CD4-positive, alpha-beta memory T cell (primary cell): ENCODE data around the gene PLD5. TPM values are rescaled to one million over a fixed set of nuclear protein-coding genes. Genes with fewer than 3 reads are reported as not detected.
A peak's percentile ranks its signal among the peaks of the same experiment; 100 is the strongest.

Experiments
- CTCF ChIA-PET: fragments of 350-600 bp; sonication (Branson Sonifier 250); formaldehyde crosslinking; loops from one replicate; lab custom pipeline; 2021; ENCODE audit warnings: inconsistent platforms; ENCODE audit not compliant: partially characterized antibody; lab: Charles Lee
- POLR2A ChIA-PET: fragments of 350-600 bp; sonication (Branson Sonifier 250); formaldehyde crosslinking; loops from one replicate; lab custom pipeline; 2021; ENCODE audit not compliant: partially characterized antibody; lab: Charles Lee
- DNase-seq, 5 donors: peaks; one replicate each; pipeline versions ENCODE4 v3.0.0 to v3.0.0-alpha.2; 2020 to 2022; ENCODE audit warnings: mixed read lengths in 1 of 5
- H3K27ac ChIP-seq: one replicate; pipeline ENCODE4 v1.7.0; 2013; ENCODE audit warnings: low read depth, low read length
- H3K27me3 ChIP-seq: 2 replicates; pipeline ENCODE4 v1.7.0; 2013; ENCODE audit warnings: mild to moderate bottlenecking, low read length, moderate library complexity; ENCODE audit not compliant: insufficient read depth
- H3K36me3 ChIP-seq: 2 replicates; pipeline ENCODE4 v1.7.0; 2013; ENCODE audit warnings: mild to moderate bottlenecking, low read length, moderate library complexity; ENCODE audit not compliant: insufficient read depth
- H3K4me1 ChIP-seq: 2 replicates; pipeline ENCODE4 v1.7.0; 2013; ENCODE audit warnings: mild to moderate bottlenecking, low read length, moderate library complexity; ENCODE audit not compliant: insufficient read depth
- H3K4me3 ChIP-seq, 2 donors: one replicate each; pipeline ENCODE4 v1.7.0; 2013; ENCODE audit warnings: low read length in 2 of 2, mild to moderate bottlenecking in 1 of 2
- H3K9me3 ChIP-seq, 2 donors: one replicate each; pipeline ENCODE4 v1.7.0; 2013; ENCODE audit warnings: low read length in 2 of 2, control low read depth in 1 of 2; ENCODE audit not compliant: control insufficient read depth in 1 of 2
- H3K27ac Mint-ChIP-seq, 7 donors: one replicate each; pipeline ENCODE4 v1.8.0; 2020 to 2021; ENCODE audit warnings: mixed read lengths in 7 of 7, mild to moderate bottlenecking in 6 of 7, inconsistent platforms in 3 of 7, moderate library complexity in 3 of 7
- H3K27me3 Mint-ChIP-seq, 2 donors: one replicate each; pipeline ENCODE4 v1.8.0; 2020 to 2021; ENCODE audit warnings: mixed read lengths in 2 of 2
- H3K36me3 Mint-ChIP-seq, 2 donors: one replicate each; pipeline ENCODE4 v1.8.0; 2020 to 2021; ENCODE audit warnings: mixed read lengths in 2 of 2, inconsistent platforms in 1 of 2, mild to moderate bottlenecking in 1 of 2
- H3K4me1 Mint-ChIP-seq, 4 donors: one replicate each; pipeline ENCODE4 v1.8.0; 2020 to 2021; ENCODE audit warnings: mixed read lengths in 4 of 4, mild to moderate bottlenecking in 1 of 4
- H3K4me3 Mint-ChIP-seq, 8 donors: one replicate each; pipeline ENCODE4 v1.8.0; 2020 to 2021; ENCODE audit warnings: mixed read lengths in 8 of 8, mild to moderate bottlenecking in 7 of 8, moderate library complexity in 6 of 8, inconsistent platforms in 3 of 8
- H3K9me3 Mint-ChIP-seq, 8 donors: one replicate each; pipeline ENCODE4 v1.8.0; 2020 to 2021; ENCODE audit warnings: mixed read lengths in 8 of 8, mild to moderate bottlenecking in 5 of 8, inconsistent platforms in 3 of 8, moderate library complexity in 1 of 8
- intact Hi-C: fragments of 100-400 bp; cut with micrococcal nuclease; formaldehyde crosslinking; loops from one replicate; pipeline ENCODE4 v1.15.1; 2023
- polyA plus RNA-seq, 2 donors: library from polyadenylated mRNA; unstranded; fragments of 300-500 nt; fragmentation: Illumina TruSeq; gene quantifications; one replicate each; pipeline ENCODE4 v1.2.3, GENCODE V29; 2021
- total RNA-seq, 2 experiments: library from RNA; stranded (reverse); gene quantifications; one replicate each; pipeline ENCODE4 v1.2.3, GENCODE V29; 2021

The PLD5 gene
- total and polyA plus RNA-seq, 4 experiments from 2014 or later: not detected

DNA sequence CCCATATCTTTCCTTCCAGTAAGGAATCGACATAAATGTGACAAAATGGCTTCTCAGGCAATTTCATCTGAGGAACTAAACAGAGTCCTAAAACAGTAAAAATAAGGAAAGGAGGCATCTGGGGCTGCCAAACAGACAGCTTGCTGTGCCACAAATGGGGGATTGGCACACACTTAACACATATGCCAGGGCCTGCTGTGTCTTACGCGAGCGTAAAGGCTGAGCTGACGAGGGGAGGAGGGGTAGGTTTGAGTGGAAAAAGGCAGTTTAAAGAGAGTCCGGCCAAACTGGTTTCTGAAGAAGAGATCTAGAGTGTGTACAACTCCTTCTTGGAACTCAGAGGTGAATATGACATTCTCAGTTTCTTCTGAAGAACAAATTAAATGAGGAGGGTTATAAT, 281.5 kb downstream of the PLD5 start:
- H3K9me3 ChIP-seq: no peaks in the 10 kb centered on the region
- no peaks in the 10 kb centered on the region for H3K36me3 ChIP-seq
- H3K27ac ChIP-seq: no peak overlapping the region
- no peak for DNase-seq
- ChIA-PET CTCF (no interaction called here), POLR2A (no interaction called here)
- Mint-ChIP-seq H3K36me3 (no peaks in the 10 kb centered on the region), H3K9me3 (peaks cover 0 to 3% (median 0%) of the 10 kb centered on the region in 8 donors), H3K27ac (no peak overlapping the region), H3K4me3 (peak overlapping the region in 1 of 8 donors; percentile 18), H3K4me1 (peaks cover 0 to 1% (median under 1%) of the 10 kb centered on the region in 4 donors), H3K27me3 (no peaks in the 10 kb centered on the region)
- H3K4me3 ChIP-seq: no peak overlapping the region
- H3K4me1 ChIP-seq: no peaks in the 10 kb centered on the region
- H3K27me3 ChIP-seq: no peaks in the 10 kb centered on the region
- intact Hi-C loops: no loop called here

DNA sequence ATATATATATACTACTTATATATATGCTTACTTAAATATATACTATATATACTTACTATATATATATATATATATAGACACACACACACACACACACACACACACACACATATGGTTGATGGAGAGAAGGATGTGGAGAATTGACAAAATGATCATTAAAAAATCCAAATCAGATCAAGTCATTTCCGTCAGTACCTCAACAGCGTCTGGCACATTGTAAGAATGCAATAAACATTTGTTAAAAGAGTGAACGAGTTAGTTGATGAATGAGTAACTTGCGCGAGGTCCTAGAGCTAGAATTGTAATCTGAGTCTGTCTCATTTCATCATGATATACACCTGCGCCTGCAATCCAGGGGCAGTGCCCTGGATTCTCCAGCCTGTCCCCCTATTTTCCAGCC, 282.6 kb downstream of the PLD5 start:
- POLR2A ChIA-PET: no interaction called here
- no peaks in the 10 kb centered on the region for H3K36me3 Mint-ChIP-seq

DNA sequence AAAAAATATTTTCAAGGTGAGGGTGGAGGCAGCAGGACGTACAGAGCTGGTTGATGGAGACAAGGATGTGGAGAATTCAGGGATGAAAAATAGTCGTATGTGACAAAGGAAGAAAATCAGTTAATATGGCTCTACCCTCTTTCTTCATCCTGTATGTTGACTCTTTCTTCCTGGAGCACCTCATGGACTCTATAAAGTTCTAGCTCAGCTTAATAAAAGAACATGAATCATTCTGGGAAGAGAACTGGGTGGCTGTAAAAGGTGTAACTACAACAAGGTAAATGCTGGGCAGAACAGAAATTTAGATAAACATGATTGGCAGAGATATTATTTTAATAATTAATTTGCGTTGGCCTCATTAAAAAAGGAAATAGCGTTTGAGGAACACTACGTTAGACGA, 283.8 kb downstream of the PLD5 start:
- Histone ChIP-seq H3K36me3 (no peaks in the 10 kb centered on the region), H3K27me3 (no peaks in the 10 kb centered on the region), H3K27ac (no peak overlapping the region), H3K4me1 (no peaks in the 10 kb centered on the region), H3K4me3 (no peak overlapping the region), H3K9me3 (no peaks in the 10 kb centered on the region)
- Mint-ChIP-seq H3K4me1 (peaks cover 0 to 1% (median under 1%) of the 10 kb centered on the region in 4 donors), H3K36me3 (no peaks in the 10 kb centered on the region), H3K27me3 (no peaks in the 10 kb centered on the region), H3K9me3 (peaks cover 0 to 9% (median 0%) of the 10 kb centered on the region in 8 donors), H3K27ac (no peak overlapping the region), H3K4me3 (no peak overlapping the region)
- intact Hi-C loops: no loop called here
- ChIA-PET CTCF (no interaction called here), POLR2A (no interaction called here)
- DNase-seq: no peak

More for the DNA sequence above, 282.6 kb downstream of the PLD5 start:
- peaks cover 0 to 8% (median 0%) of the 10 kb centered on the region in 8 donors for H3K9me3 Mint-ChIP-seq
- CTCF ChIA-PET: no interaction called here
- H3K27me3 ChIP-seq: no peaks in the 10 kb centered on the region
- H3K4me3 ChIP-seq: no peak overlapping the region
- no peak overlapping the region for H3K27ac Mint-ChIP-seq
- H3K27me3 Mint-ChIP-seq: no peaks in the 10 kb centered on the region
- no peaks in the 10 kb centered on the region for H3K9me3 ChIP-seq
- DNase-seq: no peak
- intact Hi-C loops: no loop called here
- no peak overlapping the region for H3K27ac ChIP-seq
- H3K4me1 Mint-ChIP-seq: peaks cover 0 to 1% (median under 1%) of the 10 kb centered on the region in 4 donors
- H3K4me3 Mint-ChIP-seq: no peak overlapping the region
- no peaks in the 10 kb centered on the region for H3K4me1 ChIP-seq
- H3K36me3 ChIP-seq: no peaks in the 10 kb centered on the region

DNA sequence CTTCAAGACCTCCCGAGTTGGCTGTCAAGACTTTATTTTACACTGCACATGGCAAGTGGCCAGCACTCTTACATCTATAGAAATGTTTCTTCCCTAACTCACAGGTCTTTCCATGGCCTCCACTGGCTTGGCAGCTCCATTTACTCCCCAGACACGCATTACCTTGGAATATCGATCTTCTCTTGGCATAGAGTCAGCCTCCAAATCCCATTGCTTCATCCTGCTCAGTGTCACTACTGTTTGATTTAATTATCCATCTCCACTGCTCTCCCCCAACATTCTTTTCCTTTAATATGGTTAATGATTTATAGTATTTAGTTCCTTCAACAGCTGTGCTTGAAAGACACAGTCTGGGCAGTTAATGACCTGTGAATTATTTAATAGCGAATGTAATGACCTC, 284.4 kb downstream of the PLD5 start:
- Mint-ChIP-seq H3K4me3 (no peak overlapping the region), H3K27me3 (no peaks in the 10 kb centered on the region), H3K27ac (no peak overlapping the region), H3K36me3 (no peaks in the 10 kb centered on the region), H3K9me3 (peaks cover 0 to 9% (median 0%) of the 10 kb centered on the region in 8 donors), H3K4me1 (peaks cover 0 to 1% (median under 1%) of the 10 kb centered on the region in 4 donors)
- H3K36me3 ChIP-seq: no peaks in the 10 kb centered on the region
- POLR2A ChIA-PET: no interaction called here
- H3K27ac ChIP-seq: no peak overlapping the region
- H3K27me3 ChIP-seq: no peaks in the 10 kb centered on the region
- H3K4me3 ChIP-seq: no peak overlapping the region
- CTCF ChIA-PET: no interaction called here
- H3K4me1 ChIP-seq: no peaks in the 10 kb centered on the region
- no peaks in the 10 kb centered on the region for H3K9me3 ChIP-seq
- no peak for DNase-seq
- intact Hi-C loops: no loop called here

DNA sequence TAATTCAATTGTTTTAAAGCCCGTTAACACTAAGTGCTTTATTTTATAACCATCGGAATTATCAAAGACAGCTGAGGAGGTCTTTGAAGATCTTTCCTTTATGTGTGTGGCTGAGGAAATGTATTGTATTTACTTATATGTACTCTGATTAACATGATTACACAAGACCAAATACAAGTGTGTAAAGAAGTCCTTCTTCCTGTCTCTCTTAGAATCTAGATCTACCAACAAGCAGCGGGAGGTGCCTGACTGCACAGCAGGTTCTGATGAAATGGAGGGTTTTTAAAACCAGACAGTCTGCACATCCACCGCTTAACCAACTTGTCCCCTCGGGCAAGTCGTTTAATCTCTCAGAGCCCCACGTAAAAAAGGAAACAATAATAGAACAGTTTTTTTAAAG, 285.1 kb downstream of the PLD5 start:
- H3K4me1 Mint-ChIP-seq: peaks cover 0 to 1% (median under 1%) of the 10 kb centered on the region in 4 donors
- H3K9me3 ChIP-seq: no peaks in the 10 kb centered on the region
- POLR2A ChIA-PET: no interaction called here

DNA sequence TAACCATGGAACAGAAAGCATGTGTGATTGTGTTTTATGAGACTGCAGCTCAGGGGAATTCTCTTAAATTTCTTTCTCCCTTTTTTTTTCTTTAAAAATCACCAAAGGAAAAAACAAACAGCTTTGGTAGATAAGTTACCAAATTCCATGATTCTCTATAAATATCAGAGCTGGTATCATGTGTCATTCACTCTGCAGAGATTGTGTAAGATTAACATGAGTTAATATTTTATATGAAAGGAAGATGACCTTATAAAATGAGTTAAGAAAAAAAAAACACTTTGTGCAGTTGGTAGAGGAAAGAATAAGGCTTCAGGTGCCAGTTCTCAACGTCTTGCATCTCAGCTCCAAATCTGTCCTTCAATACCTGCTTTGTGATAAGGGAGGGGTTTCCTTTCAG, 287.4 kb downstream of the PLD5 start:
- H3K9me3 Mint-ChIP-seq: peaks cover 0 to 9% (median 0%) of the 10 kb centered on the region in 8 donors
- H3K9me3 ChIP-seq: no peaks in the 10 kb centered on the region
- no peaks in the 10 kb centered on the region for H3K27me3 ChIP-seq
- POLR2A ChIA-PET: no interaction called here
- no peak overlapping the region for H3K4me3 ChIP-seq
- H3K36me3 Mint-ChIP-seq: no peaks in the 10 kb centered on the region
- no peak overlapping the region for H3K4me3 Mint-ChIP-seq
- H3K27ac ChIP-seq: no peak overlapping the region
- H3K36me3 ChIP-seq: no peaks in the 10 kb centered on the region
- intact Hi-C loops: no loop called here
- H3K27ac Mint-ChIP-seq: no peak overlapping the region
- no peaks in the 10 kb centered on the region for H3K27me3 Mint-ChIP-seq
- no peaks in the 10 kb centered on the region for H3K4me1 Mint-ChIP-seq
- H3K4me1 ChIP-seq: no peaks in the 10 kb centered on the region
- DNase-seq: no peak
- CTCF ChIA-PET: no interaction called here

More for the DNA sequence above, 285.1 kb downstream of the PLD5 start:
- Mint-ChIP-seq H3K36me3 (no peaks in the 10 kb centered on the region), H3K27me3 (no peaks in the 10 kb centered on the region), H3K4me3 (no peak overlapping the region), H3K9me3 (peaks cover 0 to 9% (median 0%) of the 10 kb centered on the region in 8 donors), H3K27ac (no peak overlapping the region)
- H3K4me1 ChIP-seq: no peaks in the 10 kb centered on the region
- H3K4me3 ChIP-seq: no peak overlapping the region
- CTCF ChIA-PET: no interaction called here
- intact Hi-C loops: no loop called here
- no peak for DNase-seq
- H3K27me3 ChIP-seq: no peaks in the 10 kb centered on the region
- no peaks in the 10 kb centered on the region for H3K36me3 ChIP-seq
- H3K27ac ChIP-seq: no peak overlapping the region

DNA sequence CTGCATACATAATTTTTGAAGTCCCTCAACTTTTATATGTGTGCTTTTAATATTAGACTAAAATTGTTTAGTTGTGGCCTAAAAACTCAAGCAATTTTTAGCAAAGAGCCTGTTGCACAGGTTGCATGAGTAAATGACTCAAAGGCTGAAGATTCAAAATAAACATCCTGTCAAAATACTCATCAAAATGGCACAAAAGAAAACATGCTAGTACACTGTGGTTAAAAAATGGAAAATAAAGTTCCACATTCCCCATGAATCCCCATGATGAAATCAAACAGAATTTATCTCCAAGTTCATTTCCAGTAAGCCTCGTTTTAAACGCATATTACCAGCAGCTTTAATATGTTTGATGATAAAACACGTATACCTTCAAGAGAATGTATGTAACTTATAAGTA, 295.5 kb downstream of the PLD5 start:
- H3K4me3 Mint-ChIP-seq: no peak overlapping the region
- no peaks in the 10 kb centered on the region for H3K4me1 Mint-ChIP-seq
- no peak overlapping the region for H3K27ac Mint-ChIP-seq
- intact Hi-C loops: no loop called here
- Histone ChIP-seq H3K27me3 (no peaks in the 10 kb centered on the region), H3K4me3 (no peak overlapping the region), H3K27ac (no peak overlapping the region), H3K9me3 (no peaks in the 10 kb centered on the region), H3K36me3 (no peaks in the 10 kb centered on the region), H3K4me1 (no peaks in the 10 kb centered on the region)
- ChIA-PET CTCF (no interaction called here), POLR2A (no interaction called here)
- H3K36me3 Mint-ChIP-seq: no peaks in the 10 kb centered on the region
- H3K27me3 Mint-ChIP-seq: no peaks in the 10 kb centered on the region
- no peaks in the 10 kb centered on the region for H3K9me3 Mint-ChIP-seq
- no peak for DNase-seq
